B cell (primary cell): Measurements from ENCODE around the gene TEAD1. TPM values are rescaled to one million over a fixed set of nuclear protein-coding genes. Genes with fewer than 3 reads are reported as not detected.

Source experiments
- ATAC-seq: fragments of 200-7000 bp; cut with Tn5 transposase; one replicate; pipeline ENCODE4 v1.10.0; 2021; ENCODE audit warnings: low read depth, mild to moderate bottlenecking, moderate number of reproducible peaks, moderate library complexity
- CTCF ChIA-PET: fragments of 350-600 bp; sonication (Branson Sonifier 250); formaldehyde crosslinking; loops from one replicate; lab custom pipeline; 2021; ENCODE audit warnings: antibody characterized with exemption, inconsistent platforms; lab: Charles Lee
- POLR2A ChIA-PET: fragments of 350-600 bp; sonication (Branson Sonifier 250); formaldehyde crosslinking; loops from one replicate; lab custom pipeline; 2021; ENCODE audit warnings: antibody characterized with exemption; lab: Charles Lee
- DNase-seq: peaks from one replicate; pipeline ENCODE4 v3.0.0; 2013
- H2AFZ ChIP-seq: 2 replicates; pipeline ENCODE4 v1.6.1; 2012; ENCODE audit warnings: mild to moderate bottlenecking, low read depth, low read length; ENCODE audit not compliant: insufficient read depth, poor library complexity, severe bottlenecking
- H3K27ac ChIP-seq, 2 donors: 1 replicate in 1 of 2; 2 replicates in 1 of 2; pipeline ENCODE4 v1.5.1; 2012 to 2013; ENCODE audit warnings: low read length in 2 of 2, mild to moderate bottlenecking in 2 of 2, moderate library complexity in 1 of 2
- H3K27me3 ChIP-seq, 4 experiments: fragments of 200-600 bp in 1 of 4; sonication (generic) in 1 of 4; replicated peaks in 1 of 4; 1 replicate in 2 of 4; 2 replicates in 2 of 4; pipeline versions ENCODE4 v1.6.1 to v1.7.0; 2013 to 2016; ENCODE audit warnings: low read length in 3 of 4, mild to moderate bottlenecking in 2 of 4, mixed read lengths in 1 of 4, moderate library complexity in 1 of 4; ENCODE audit not compliant: insufficient read depth in 4 of 4, control insufficient read depth in 3 of 4; ENCODE audit errors: control extremely low read depth in 1 of 4
- H3K36me3 ChIP-seq, 2 experiments: replicated peaks in 1 of 2; 1 replicate in 1 of 2; 2 replicates in 1 of 2; pipeline versions ENCODE4 v1.6.1 to v1.7.1; 2013; ENCODE audit warnings: low read length in 1 of 2; ENCODE audit not compliant: insufficient read depth in 2 of 2, control insufficient read depth in 1 of 2; ENCODE audit errors: control extremely low read depth in 1 of 2, extremely low read depth in 1 of 2
- H3K4me1 ChIP-seq, 2 donors: fragments of 200-600 bp in 1 of 2; sonication (generic) in 1 of 2; 1 replicate in 1 of 2; 2 replicates in 1 of 2; pipeline versions ENCODE4 v1.5.1 to v1.6.1; 2013 to 2017; ENCODE audit warnings: low read length in 2 of 2; ENCODE audit not compliant: control insufficient read depth in 2 of 2, insufficient read depth in 2 of 2
- H3K4me2 ChIP-seq: replicated peaks from 2 replicates; pipeline ENCODE3; 2012; ENCODE audit warnings: mild to moderate bottlenecking, low read depth, low read length; ENCODE audit not compliant: poor library complexity, severe bottlenecking
- H3K4me3 ChIP-seq, 5 experiments: fragments of 200-600 bp in 1 of 5; sonication (generic) in 1 of 5; 1 replicate in 3 of 5; 2 replicates in 2 of 5; pipeline versions ENCODE4 v1.5.1 to v1.7.0; 2011 to 2016; ENCODE audit warnings: low read length in 4 of 5, mild to moderate bottlenecking in 4 of 5, low read depth in 2 of 5, control low read depth in 1 of 5, moderate library complexity in 1 of 5; ENCODE audit not compliant: insufficient read depth in 1 of 5; ENCODE audit errors: control extremely low read depth in 1 of 5, extremely low read depth in 1 of 5
- H3K79me2 ChIP-seq: fragments of 200-600 bp; sonication (generic); one replicate; pipeline ENCODE4 v1.6.0; 2016; ENCODE audit warnings: low read length; ENCODE audit not compliant: control insufficient read depth, insufficient read depth
- H3K9ac ChIP-seq: fragments of 200-600 bp; sonication (generic); 2 replicates; pipeline ENCODE4 v1.6.1; 2017; ENCODE audit warnings: mild to moderate bottlenecking, low read length, moderate library complexity
- H3K9me3 ChIP-seq, 3 donors: one replicate each; pipeline versions ENCODE4 v1.6.1 to v1.7.1; 2013; ENCODE audit warnings: low read length in 2 of 3; ENCODE audit not compliant: control insufficient read depth in 2 of 3, insufficient read depth in 1 of 3; ENCODE audit errors: control extremely low read depth in 1 of 3
- H4K20me1 ChIP-seq: 2 replicates; pipeline ENCODE4 v1.6.0; 2012; ENCODE audit warnings: mild to moderate bottlenecking, low read length; ENCODE audit not compliant: insufficient read depth, control insufficient read depth, poor library complexity, severe bottlenecking
- H3K27ac Mint-ChIP-seq: one replicate; pipeline ENCODE4 v1.8.0; 2021; ENCODE audit warnings: mixed read lengths
- H3K27me3 Mint-ChIP-seq: one replicate; pipeline ENCODE4 v1.8.0; 2021; ENCODE audit warnings: mixed read lengths
- H3K4me1 Mint-ChIP-seq: one replicate; pipeline ENCODE4 v1.8.0; 2021; ENCODE audit warnings: mixed read lengths
- H3K4me3 Mint-ChIP-seq: one replicate; pipeline ENCODE4 v1.8.0; 2021; ENCODE audit warnings: mixed read lengths
- H3K9me3 Mint-ChIP-seq: one replicate; pipeline ENCODE4 v1.8.0; 2022; ENCODE audit warnings: mixed read lengths; ENCODE audit not compliant: insufficient read depth
- CTCF ChIP-seq: fragments of 200-600 bp; IDR thresholded peaks from one replicate; pipeline ENCODE4 v1.8.0; 2022; ENCODE audit warnings: antibody characterized with exemption, mild to moderate bottlenecking
- EZH2 ChIP-seq: IDR thresholded peaks from 2 replicates; pipeline ENCODE4 v1.6.1; 2012; ENCODE audit warnings: borderline replicate concordance, low read depth, mild to moderate bottlenecking, moderate library complexity, low read length; ENCODE audit not compliant: insufficient read depth, poor library complexity, severe bottlenecking
- WGBS: methylation state at CpG from one replicate; pipeline ENCODE4 v1.1.5; 2013; ENCODE audit warnings: missing lambda C conversion rate; ENCODE audit not compliant: insufficient coverage; 5-methylcytosine and 5-hydroxymethylcytosine counted together
- intact Hi-C: fragments of 100-400 bp; cut with micrococcal nuclease; formaldehyde crosslinking; loops from one replicate; pipeline ENCODE4 v1.10.0; 2022
- polyA plus RNA-seq: library from polyadenylated mRNA; depleted of rRNA; stranded (reverse); fragments of >200 nt; gene quantifications from 2 replicates; pipeline ENCODE4 v1.2.3, GENCODE V29; 2012
- total RNA-seq, 2 donors: library from RNA; stranded (reverse); fragments of 120-200 nt in 1 of 2; gene quantifications; 1 replicate in 1 of 2; 2 replicates in 1 of 2; pipeline versions ENCODE4 v1.2.3 to v1.2.4, GENCODE V29; 2013 to 2022

TEAD1 gene
- total and polyA plus RNA-seq, 2 donors (not counting 1 experiment from before 2014, with no cell fraction given): 0.30 TPM; not detected in 1

DNA sequence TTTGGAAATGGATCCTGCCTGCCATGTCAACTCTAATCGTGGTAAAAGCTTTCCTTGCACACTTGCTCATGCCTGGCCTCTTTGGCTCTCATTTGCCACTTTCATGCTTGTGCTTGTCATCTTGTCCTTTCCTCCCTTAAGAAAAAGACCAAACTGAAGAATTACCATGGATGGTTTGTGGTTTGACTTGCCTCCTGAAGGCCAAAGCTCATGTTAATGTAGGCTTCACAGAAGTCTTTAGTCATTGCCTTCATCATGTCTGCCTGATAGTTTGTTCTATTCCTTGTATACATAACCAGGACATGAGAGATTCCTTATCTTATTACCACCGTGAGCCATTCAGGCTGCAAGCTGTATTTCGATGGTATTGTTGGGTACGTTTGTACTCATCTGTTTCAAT lies 17.3 kb downstream of the TEAD1 start:
- Mint-ChIP-seq H3K4me3 (no peak overlapping the region), H3K27me3 (peaks cover 43% of the 10 kb centered on the region), H3K9me3 (peaks cover 2% of the 10 kb centered on the region), H3K27ac (no peak overlapping the region), H3K4me1 (no peaks in the 10 kb centered on the region)
- Histone ChIP-seq H3K9me3 (peaks cover 0 to 5% (median 0%) of the 10 kb centered on the region in 3 donors), H3K79me2 (no peaks in the 10 kb centered on the region), H3K27ac (no peak overlapping the region), H3K4me2 (no peak overlapping the region), H3K9ac (no peak overlapping the region), H3K4me3 (no peak overlapping the region), H2AFZ (no peak overlapping the region), H3K27me3 (peaks cover 0 to 32% (median 15%) of the 10 kb centered on the region in 4 experiments), H4K20me1 (no peaks in the 10 kb centered on the region), H3K36me3 (no peaks in the 10 kb centered on the region), H3K4me1 (no peaks in the 10 kb centered on the region)
- ATAC-seq (no peak), DNase-seq (no peak)
- TF ChIP-seq EZH2 (no peak), CTCF (no peak)
- WGBS: 63% methylated on average over 1 of the region's 4 CpGs
- ChIA-PET CTCF (no interaction called here), POLR2A (no interaction called here)
- intact Hi-C loops: no loop called here

GRCh38 chr11:12692229-12693075 lies 18.2 kb downstream of the TEAD1 start:
- POLR2A ChIA-PET: no interaction called here
- no peak for TF ChIP-seq EZH2

More at GRCh38 chr11:12692229-12693075, 18.2 kb downstream of the TEAD1 start:
- Mint-ChIP-seq H3K4me1 (no peaks in the 10 kb centered on the region), H3K27me3 (peaks cover 44% of the 10 kb centered on the region), H3K4me3 (no peak overlapping the region), H3K27ac (no peak overlapping the region), H3K9me3 (peaks cover 2% of the 10 kb centered on the region)
- 44% methylated on average over 6 of the region's 14 CpGs for WGBS
- H3K4me1 ChIP-seq: no peaks in the 10 kb centered on the region
- H3K9me3 ChIP-seq: peaks cover 0 to 5% (median 1%) of the 10 kb centered on the region in 3 donors
- CTCF ChIA-PET: no interaction called here
- no peaks in the 10 kb centered on the region for H4K20me1 ChIP-seq
- H3K9ac ChIP-seq: no peak overlapping the region
- H3K79me2 ChIP-seq: no peaks in the 10 kb centered on the region
- DNase-seq (no peak), ATAC-seq (no peak)
- no peaks in the 10 kb centered on the region for H3K36me3 ChIP-seq
- no peak overlapping the region for H3K4me3 ChIP-seq
- intact Hi-C loops: no loop called here
- H3K4me2 ChIP-seq: no peak overlapping the region
- H3K27ac ChIP-seq: no peak overlapping the region
- H2AFZ ChIP-seq: no peak overlapping the region
- peaks cover 0 to 36% (median 15%) of the 10 kb centered on the region in 4 experiments for H3K27me3 ChIP-seq
